Measurements from ENCODE around the gene PALLD. TPM values are rescaled to one million over a fixed set of nuclear protein-coding genes. Genes with fewer than 3 reads are reported as not detected.
A peak's percentile ranks its signal among the peaks of the same experiment; 100 is the strongest.

PALLD gene
- total RNA-seq, 1 experiment from 2014 or later = 50.0 TPM

- DNase-seq (ENCODE audit: low read depth) = peak; percentile 49
Measured at GRCh38 chr4:168558599-168558998, 61.7 kb downstream of the PALLD start.

GRCh38 chr4:168560184-168561180, 63.6 kb downstream of the PALLD start:
- DNase-seq (ENCODE audit: low read depth) = no peak

GRCh38 chr4:168562041-168562571, 65.3 kb downstream of the PALLD start:
- DNase-seq (ENCODE audit: low read depth) = no peak

- no peak for DNase-seq (ENCODE audit: low read depth)
Measured at GRCh38 chr4:168564023-168564422, 67.2 kb downstream of the PALLD start.

DNA sequence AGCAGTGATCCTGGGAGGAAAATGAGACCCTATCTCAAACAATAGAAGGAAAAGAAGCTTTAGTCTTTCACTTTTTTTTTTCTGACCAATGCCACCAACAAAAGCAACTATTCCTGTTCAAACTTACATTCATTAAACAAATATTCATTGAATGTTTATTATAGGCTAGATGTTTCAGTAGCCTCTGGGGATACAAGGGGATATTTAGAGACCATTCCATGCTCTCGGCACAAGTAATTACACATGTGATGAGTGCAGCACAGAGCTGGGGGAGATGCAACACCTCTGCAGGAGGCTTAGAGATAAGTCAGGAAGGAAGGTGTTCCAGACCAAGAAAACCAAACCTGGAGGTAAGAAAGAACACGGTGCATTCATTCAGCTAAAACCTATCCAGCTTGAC, 68.3 kb downstream of the PALLD start:
- no peak for DNase-seq (ENCODE audit: low read depth)

GRCh38 chr4:168566726-168567125, 69.9 kb downstream of the PALLD start:
- no peak for DNase-seq (ENCODE audit: low read depth)

- DNase-seq (ENCODE audit: low read depth) = peak; percentile 62
Measured at GRCh38 chr4:168569066-168569930, 72.4 kb downstream of the PALLD start.

- DNase-seq (ENCODE audit: low read depth) = no peak
Measured at GRCh38 chr4:168569931-168570276, 73.1 kb downstream of the PALLD start.

- DNase-seq (ENCODE audit: low read depth) = no peak
Measured at GRCh38 chr4:168570466-168570865, 73.6 kb downstream of the PALLD start.

DNA sequence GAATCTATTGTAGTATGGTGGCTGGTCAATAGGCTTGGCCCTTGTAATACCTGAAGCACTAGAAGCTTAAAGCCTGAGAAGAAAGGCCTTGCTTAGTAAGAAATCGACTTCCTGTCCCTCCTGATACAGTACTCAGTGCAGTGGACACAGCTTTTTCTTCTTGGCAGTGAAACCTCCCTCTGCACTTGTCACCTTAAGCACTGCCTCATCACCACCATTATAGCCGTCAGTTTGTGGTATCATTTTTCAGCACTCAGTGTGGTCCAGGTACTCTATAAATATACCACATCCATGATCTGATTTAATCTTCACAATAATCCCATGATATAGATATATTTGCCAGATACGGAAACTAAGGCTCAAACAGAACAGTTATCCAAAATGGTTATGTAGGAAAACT, 75.2 kb downstream of the PALLD start:
- DNase-seq (ENCODE audit: low read depth) = no peak

- DNase-seq (ENCODE audit: low read depth) = no peak
Measured at GRCh38 chr4:168573870-168574269, 77.0 kb downstream of the PALLD start.

DNA sequence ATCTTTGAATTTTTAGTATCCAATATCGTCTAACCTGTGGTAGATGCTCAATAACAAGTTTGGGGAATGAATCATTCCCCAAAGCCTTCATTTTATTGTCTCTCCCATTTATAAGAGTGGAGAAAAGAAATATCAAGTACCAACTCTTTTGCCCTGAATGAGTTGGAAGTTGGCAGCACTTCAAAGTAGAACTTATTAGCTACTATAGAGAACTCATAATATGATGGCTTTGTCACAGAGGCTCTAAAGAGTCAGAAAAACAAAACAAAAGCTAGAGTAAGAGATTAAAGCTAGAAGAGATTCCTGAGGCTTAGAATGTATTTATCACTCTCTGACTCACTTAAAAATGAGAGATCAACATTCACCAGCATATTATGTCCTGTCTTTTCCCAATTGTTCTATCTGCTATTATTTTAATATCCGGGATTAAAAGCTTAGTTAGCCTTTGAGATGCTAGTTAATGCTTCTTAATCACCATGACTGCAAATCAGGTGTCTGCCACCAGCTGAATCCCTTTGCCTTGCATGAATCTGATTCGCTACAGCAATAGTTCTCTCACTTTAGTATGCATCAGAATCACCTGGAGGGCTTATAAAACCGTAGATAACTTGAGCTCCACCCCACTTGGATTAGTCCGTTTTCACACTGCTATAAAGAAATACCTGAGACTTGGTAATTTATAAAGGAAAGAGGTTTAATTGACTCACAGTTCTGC, 77.9 kb downstream of the PALLD start:
- peak; percentile 37 for DNase-seq (ENCODE audit: low read depth)

GRCh38 chr4:168575473-168575872, 78.6 kb downstream of the PALLD start:
- DNase-seq (ENCODE audit: low read depth) = no peak

GRCh38 chr4:168577624-168578023, 80.8 kb downstream of the PALLD start:
- no peak for DNase-seq (ENCODE audit: low read depth)

DNA sequence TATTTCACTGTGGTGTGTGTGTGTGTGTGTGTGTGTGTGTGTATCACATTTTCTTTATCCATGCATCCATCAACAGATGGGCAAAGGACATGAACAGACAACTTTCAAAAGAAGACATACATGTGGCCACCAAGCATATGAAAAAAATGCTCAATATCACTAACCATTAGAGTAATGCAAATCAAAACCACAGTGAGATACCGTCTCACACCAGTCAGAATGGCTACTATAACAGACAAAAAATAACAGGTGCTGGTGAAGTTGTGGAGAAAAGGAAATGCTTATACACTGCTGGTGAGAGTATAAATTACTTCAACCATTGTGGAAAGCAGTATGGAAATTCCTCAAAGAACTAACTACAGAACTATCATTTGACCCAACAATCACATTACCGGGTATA, 83.4 kb downstream of the PALLD start:
- DNase-seq (ENCODE audit: low read depth) = no peak

- DNase-seq (ENCODE audit: low read depth) = peak; percentile 29
Measured at GRCh38 chr4:168584321-168584771, 87.5 kb downstream of the PALLD start.

GRCh38 chr4:168585168-168586091, 88.6 kb downstream of the PALLD start:
- peak; percentile 78 for DNase-seq (ENCODE audit: low read depth)

DNA sequence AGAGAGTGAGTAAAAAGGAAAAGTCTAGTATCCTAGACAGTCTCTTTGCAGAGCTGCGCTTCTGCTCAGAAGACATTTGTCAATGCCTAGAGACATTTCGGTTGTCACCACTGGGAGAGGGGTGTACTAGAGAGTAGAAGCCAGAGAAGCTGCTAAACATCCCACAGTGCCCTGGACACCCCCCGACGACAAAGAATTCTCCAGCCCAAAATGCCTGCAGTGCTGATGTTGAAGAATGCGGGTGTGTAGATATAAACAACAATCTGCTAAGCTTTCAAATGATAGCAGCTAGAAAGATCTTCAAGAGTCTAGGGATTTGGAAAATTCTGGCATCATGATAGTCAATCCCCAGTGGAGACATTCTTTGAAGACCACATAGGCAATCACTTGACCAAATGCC, 90.1 kb downstream of the PALLD start:
- DNase-seq (ENCODE audit: low read depth) = no peak

DNA sequence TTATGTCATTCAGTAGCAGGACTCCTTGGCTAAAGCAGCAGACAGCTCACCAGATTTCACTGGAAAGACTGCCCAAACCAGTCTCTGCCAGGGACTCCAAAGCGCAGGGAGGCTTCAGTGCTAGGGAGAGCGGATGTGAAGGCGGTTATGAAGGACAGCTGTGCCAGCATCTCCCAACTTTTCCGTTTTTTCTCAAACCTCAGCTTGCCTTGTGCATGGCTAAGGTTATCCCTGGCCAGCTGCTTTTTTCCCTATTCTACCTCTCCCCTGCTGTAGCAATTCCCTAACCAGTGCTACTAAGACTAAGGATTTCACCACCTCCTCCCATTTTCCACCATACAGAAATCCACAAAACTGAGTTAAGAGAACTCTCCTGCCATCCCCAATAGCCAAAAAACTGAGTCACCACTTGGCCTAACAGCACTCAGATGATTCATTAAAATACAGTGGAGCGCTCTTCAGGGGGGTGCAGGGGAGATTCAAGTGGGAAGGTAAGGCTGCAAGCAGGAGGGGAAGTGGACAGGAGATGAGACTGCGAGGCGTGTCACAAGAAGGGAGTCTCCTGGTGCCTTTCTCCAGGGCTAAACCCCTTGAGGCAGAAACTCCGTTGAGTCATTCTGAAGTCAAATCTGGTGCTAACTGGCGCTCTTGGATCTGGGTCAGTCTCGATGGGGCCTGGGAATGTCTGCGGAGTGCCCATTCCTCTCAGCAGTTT, 90.7 kb downstream of the PALLD start:
- DNase-seq (ENCODE audit: low read depth) = peak; percentile 87
